Measurements from ENCODE around the gene SLC6A18. TPM values are rescaled to one million over a fixed set of nuclear protein-coding genes. Genes with fewer than 3 reads are reported as not detected.

The SLC6A18 gene
- total and polyA plus RNA-seq, 10 of the 15 experiments (the other 5 are each of a cell fraction or from before 2014, with no cell fraction given), result not detected

GRCh38 chr5:1220831-1221230, 4.3 kb upstream of the SLC6A18 start:
- RAD21 ChIA-PET (ENCODE audit: unreplicated experiment), result no interaction called here
- Histone ChIP-seq H3K4me3 (no peak overlapping the region), H3K9me3 (replicated peaks; ENCODE audit: control insufficient read depth, insufficient read depth, low read length) (no peaks in the 10 kb centered on the region; the same call in 2 of the 3 replicates), H3K27ac (ENCODE audit: control insufficient read depth, insufficient read depth) (no peak overlapping the region), H3K4me2 (ENCODE audit: control insufficient read depth, insufficient read depth) (no peak overlapping the region), H3K9ac (ENCODE audit: control insufficient read depth, insufficient read depth, low read length) (no peak overlapping the region), H2AFZ (ENCODE audit: control insufficient read depth, low read depth, low read length) (no peak overlapping the region), H3K36me3 (ENCODE audit: control insufficient read depth in 2 of 2, insufficient read depth in 2 of 2, low read length in 1 of 2) (no peaks in the 10 kb centered on the region), H4K20me1 (ENCODE audit: control insufficient read depth, insufficient read depth) (no peaks in the 10 kb centered on the region), H3K4me1 (ENCODE audit: control insufficient read depth, insufficient read depth, low read length) (no peaks in the 10 kb centered on the region), H3K79me2 (ENCODE audit: control insufficient read depth, insufficient read depth, low read length) (no peaks in the 10 kb centered on the region), H3K27me3 (replicated peaks in 1 of 2; ENCODE audit: control insufficient read depth in 2 of 2, insufficient read depth in 2 of 2, low read length in 1 of 2) (no peaks in the 10 kb centered on the region; a peak in 1 of 4 replicates)
- no peak for FAIRE-seq
- in situ Hi-C loops (cut with MboI), result no loop called here
- CTCF ChIA-PET, result interaction anchor here (0.8 kb wide), 1 partner anchor 12 kb away, joined by 3 read pairs; no protein-coding TSS in a partner anchor
- POLR2A ChIA-PET, result no interaction called here
- BruUV-seq (replicated peaks), result no TSS peak
- SMC1A ChIA-PET (ENCODE audit: uncharacterized antibody, unreplicated experiment), result no interaction called here
- ATAC-seq, result no peak
- DNase-seq (ENCODE audit: low read depth, low spot score), result no peak
- 57% methylated on average over 14 of the region's 19 CpGs for WGBS (ENCODE audit: insufficient coverage, insufficient replicate concordance, low lambda C conversion rate, missing lambda C conversion rate)
- TF ChIP-seq TAF1 (IDR thresholded peaks at IDR 0.05; ENCODE audit: borderline replicate concordance, low read depth, low read length) (no peak), USF1 (IDR thresholded peaks at IDR 0.05; ENCODE audit: borderline replicate concordance, extremely low read length, insufficient read depth, low read depth, low read length) (no peak), IRF4 (IDR thresholded peaks at IDR 0.05; ENCODE audit: low read depth, low read length) (no peak)
- intact Hi-C loops (cut with micrococcal nuclease; ENCODE audit: unreplicated experiment), result no loop called here

- no TSS peak for BruUV-seq (replicated peaks)
- FAIRE-seq (no peak), ATAC-seq (no peak), DNase-seq (ENCODE audit: low read depth, low spot score) (no peak)
- ChIA-PET POLR2A (no interaction called here), CTCF (interaction anchor here (0.8 kb wide), 1 partner anchor 13 kb away, joined by 3 read pairs; no protein-coding TSS in a partner anchor), RAD21 (ENCODE audit: unreplicated experiment) (no interaction called here), SMC1A (ENCODE audit: uncharacterized antibody, unreplicated experiment) (no interaction called here)
- Histone ChIP-seq H2AFZ (ENCODE audit: control insufficient read depth, low read depth, low read length) (no peak overlapping the region), H3K27me3 (replicated peaks in 1 of 2; ENCODE audit: control insufficient read depth in 2 of 2, insufficient read depth in 2 of 2, low read length in 1 of 2) (no peaks in the 10 kb centered on the region; a peak in 1 of 4 replicates), H3K9ac (ENCODE audit: control insufficient read depth, insufficient read depth, low read length) (no peak overlapping the region), H3K79me2 (ENCODE audit: control insufficient read depth, insufficient read depth, low read length) (no peaks in the 10 kb centered on the region), H3K4me2 (ENCODE audit: control insufficient read depth, insufficient read depth) (no peak overlapping the region), H4K20me1 (ENCODE audit: control insufficient read depth, insufficient read depth) (no peaks in the 10 kb centered on the region), H3K27ac (ENCODE audit: control insufficient read depth, insufficient read depth) (no peak overlapping the region), H3K9me3 (replicated peaks; ENCODE audit: control insufficient read depth, insufficient read depth, low read length) (no peaks in the 10 kb centered on the region; the same call in 2 of the 3 replicates), H3K4me1 (ENCODE audit: control insufficient read depth, insufficient read depth, low read length) (no peaks in the 10 kb centered on the region), H3K36me3 (ENCODE audit: control insufficient read depth in 2 of 2, insufficient read depth in 2 of 2, low read length in 1 of 2) (no peaks in the 10 kb centered on the region), H3K4me3 (no peak overlapping the region)
- 48% methylated on average over 10 of the region's 10 CpGs for WGBS (ENCODE audit: insufficient coverage, insufficient replicate concordance, low lambda C conversion rate, missing lambda C conversion rate)
- in situ Hi-C loops (cut with MboI), result no loop called here
- intact Hi-C loops (cut with micrococcal nuclease; ENCODE audit: unreplicated experiment), result no loop called here
- TF ChIP-seq NR2F1 (conservative IDR thresholded peaks at IDR 0.05) (no peak), RELB (IDR thresholded peaks at IDR 0.05; ENCODE audit: low read depth) (no peak), HDGF (IDR thresholded peaks at IDR 0.05) (no peak), MYC (IDR thresholded peaks at IDR 0.05; ENCODE audit: insufficient read depth, insufficient read length, insufficient replicate concordance, low read length, severe bottlenecking) (no peak), NKRF (conservative IDR thresholded peaks at IDR 0.05) (no peak), BCL11A (IDR thresholded peaks at IDR 0.05; ENCODE audit: low read depth, low read length) (no peak), USF1 (IDR thresholded peaks at IDR 0.05; ENCODE audit: borderline replicate concordance, extremely low read length, insufficient read depth, low read depth, low read length) (no peak), PBX3 (IDR thresholded peaks at IDR 0.05; ENCODE audit: insufficient replicate concordance, low read depth, low read length) (no peak)
Observed at GRCh38 chr5:1221721-1222120, 3.5 kb upstream of the SLC6A18 start.
